Naive thymus-derived CD8-positive, alpha-beta T cell (primary cell): Measurements from ENCODE around the gene MAPK1. TPM values are rescaled to one million over a fixed set of nuclear protein-coding genes. Genes with fewer than 3 reads are reported as not detected.
"Not testable (repeated sequence)": the region's sequence is repeated elsewhere in the genome, so short reads cannot be mapped to it uniquely, and the experiment has no call there.

Experiments used
- ATAC-seq, 2 donors: fragments of 150-1000 bp; cut with Tn5 transposase in 1 of 2; sonication (Bioruptor Pico), chemical (Tn5 transposase) in 1 of 2; 1 replicate in 1 of 2; 2 replicates in 1 of 2; pipeline ENCODE4 v1.10.0; 2021; ENCODE audit warnings: mild to moderate bottlenecking in 2 of 2, moderate library complexity in 2 of 2
- POLR2A ChIA-PET: fragments of 350-600 bp; sonication (Branson Sonifier 250); formaldehyde crosslinking; loops from one replicate; lab custom pipeline; 2021; ENCODE audit warnings: antibody characterized with exemption; lab: Charles Lee
- DNase-seq, 10 donors: peaks; one replicate each; pipeline versions ENCODE4 v3.0.0 to v3.0.0-alpha.2; 2020 to 2022
- H3K27ac Mint-ChIP-seq, 10 donors: one replicate each; pipeline ENCODE4 v1.8.0; 2020 to 2022; ENCODE audit warnings: mild to moderate bottlenecking in 10 of 10, mixed read lengths in 10 of 10, moderate library complexity in 4 of 10, inconsistent platforms in 1 of 10
- H3K27me3 Mint-ChIP-seq, 5 donors: one replicate each; pipeline ENCODE4 v1.8.0; 2021 to 2022; ENCODE audit warnings: mixed read lengths in 5 of 5
- H3K36me3 Mint-ChIP-seq, 3 donors: one replicate each; pipeline ENCODE4 v1.8.0; 2020 to 2022; ENCODE audit warnings: mixed read lengths in 3 of 3, mild to moderate bottlenecking in 2 of 3, inconsistent platforms in 1 of 3
- H3K4me1 Mint-ChIP-seq, 4 donors: one replicate each; pipeline ENCODE4 v1.8.0; 2021 to 2022; ENCODE audit warnings: mixed read lengths in 4 of 4
- H3K4me3 Mint-ChIP-seq, 10 donors: one replicate each; pipeline ENCODE4 v1.8.0; 2020 to 2022; ENCODE audit warnings: mild to moderate bottlenecking in 10 of 10, mixed read lengths in 10 of 10, moderate library complexity in 6 of 10, inconsistent platforms in 1 of 10
- H3K9me3 Mint-ChIP-seq, 9 donors: one replicate each; pipeline ENCODE4 v1.8.0; 2020 to 2022; ENCODE audit warnings: mixed read lengths in 9 of 9, mild to moderate bottlenecking in 3 of 9, inconsistent platforms in 1 of 9, moderate library complexity in 1 of 9
- polyA plus RNA-seq, 3 donors: library from polyadenylated mRNA; unstranded; fragments of 300-500 nt; fragmentation: Illumina TruSeq; gene quantifications; one replicate each; pipeline ENCODE4 v1.2.3, GENCODE V29; 2021
- total RNA-seq, 8 experiments: library from RNA in 2 of 8; stranded (reverse) in 2 of 8; gene quantifications; one replicate each; pipeline ENCODE4 v1.2.3 and lab custom pipeline; 2021 to 2026

The MAPK1 gene
- total and polyA plus RNA-seq, 5 experiments from 2014 or later = 62.9 to 119 (median 92.8) TPM

- ATAC-seq (no peak), DNase-seq (no peak)
- Mint-ChIP-seq H3K27me3 (no peaks in the 10 kb centered on the region), H3K36me3 (peaks cover 0 to 5% (median 0%) of the 10 kb centered on the region in 3 donors), H3K27ac (peak overlapping the region in 6 of 10 donors; percentile 3 to 66 (median 20)), H3K9me3 (no peaks in the 10 kb centered on the region), H3K4me3 (peak overlapping the region in 1 of 10 donors; percentile 4), H3K4me1 (peaks cover 28 to 71% (median 62%) of the 10 kb centered on the region in 4 donors)
- POLR2A ChIA-PET = no interaction called here
Measured at GRCh38 chr22:21837248-21837979, 30.0 kb downstream of the MAPK1 start.

DNA sequence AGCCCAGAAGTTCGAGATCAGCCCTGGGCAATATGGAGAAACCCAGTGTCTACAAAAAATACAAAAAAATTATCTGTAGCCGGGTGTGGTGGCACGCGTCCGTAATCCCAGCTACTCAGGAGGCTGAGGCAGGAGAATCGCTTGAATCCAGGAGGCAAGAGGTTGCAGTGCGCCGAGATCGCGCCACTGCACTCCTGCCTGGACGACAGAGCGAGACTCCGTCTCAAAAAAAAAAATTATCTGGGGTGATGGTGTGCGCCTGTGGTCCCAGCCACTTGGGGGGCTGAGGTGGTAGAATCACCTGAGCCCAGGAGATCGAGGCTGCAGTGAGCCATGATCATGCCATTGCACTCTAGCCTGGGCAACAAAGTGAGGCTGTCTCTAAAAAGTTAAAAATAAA lies 31.0 kb downstream of the MAPK1 start:
- H3K27me3 Mint-ChIP-seq, H3K9me3 Mint-ChIP-seq, DNase-seq, POLR2A ChIA-PET, ATAC-seq, H3K4me3 Mint-ChIP-seq, H3K36me3 Mint-ChIP-seq: not testable (repeated sequence)
- Mint-ChIP-seq H3K27ac (peak overlapping the region in 2 of 10 donors; percentile 25 to 53), H3K4me1 (peaks cover 30 to 79% (median 70%) of the 10 kb centered on the region in 4 donors)

- H3K27me3 Mint-ChIP-seq = no peaks in the 10 kb centered on the region
- H3K4me1 Mint-ChIP-seq = peaks cover 32 to 84% (median 73%) of the 10 kb centered on the region in 4 donors
- H3K27ac Mint-ChIP-seq = peak overlapping the region in 9 of 10 donors; percentile 1 to 83 (median 53)
- H3K4me3 Mint-ChIP-seq = peak overlapping the region in 4 of 10 donors; percentile 15 to 54 (median 35)
- H3K9me3 Mint-ChIP-seq = no peaks in the 10 kb centered on the region
- ATAC-seq (no peak), DNase-seq (no peak)
- peaks cover 0 to 7% (median 0%) of the 10 kb centered on the region in 3 donors for H3K36me3 Mint-ChIP-seq
- POLR2A ChIA-PET = interaction anchor here (0.6 kb wide), 1 partner anchor 32 kb away, joined by 3 read pairs; the partner anchor contains the start of gene MAPK1
Measured at GRCh38 chr22:21835378-21835777, 32.1 kb downstream of the MAPK1 start.

- H3K4me1 Mint-ChIP-seq = peaks cover 32 to 85% (median 74%) of the 10 kb centered on the region in 4 donors
- POLR2A ChIA-PET = no interaction called here
- H3K27me3 Mint-ChIP-seq = no peaks in the 10 kb centered on the region
- H3K27ac Mint-ChIP-seq = peak overlapping the region; percentile 1 to 83 (median 55)
- no peaks in the 10 kb centered on the region for H3K9me3 Mint-ChIP-seq
- H3K4me3 Mint-ChIP-seq = peak overlapping the region in 5 of 10 donors; percentile 15 to 58 (median 43)
- DNase-seq (no peak), ATAC-seq (peak in 1 of 2 donors; percentile 27)
- peaks cover 0 to 7% (median 0%) of the 10 kb centered on the region in 3 donors for H3K36me3 Mint-ChIP-seq
Measured at GRCh38 chr22:21834869-21835268, 32.6 kb downstream of the MAPK1 start.

GRCh38 chr22:21832291-21833290 lies 34.9 kb downstream of the MAPK1 start:
- POLR2A ChIA-PET = no interaction called here
- peak overlapping the region; percentile 4 to 80 (median 54) for H3K27ac Mint-ChIP-seq
- peak overlapping the region in 2 of 10 donors; percentile 6 to 12 for H3K4me3 Mint-ChIP-seq
- H3K36me3 Mint-ChIP-seq = peaks cover 0 to 9% (median 0%) of the 10 kb centered on the region in 3 donors
- no peaks in the 10 kb centered on the region for H3K27me3 Mint-ChIP-seq
- H3K4me1 Mint-ChIP-seq = peaks cover 36 to 88% (median 79%) of the 10 kb centered on the region in 4 donors
- H3K9me3 Mint-ChIP-seq = no peaks in the 10 kb centered on the region
- ATAC-seq (peak; percentile 33 to 46), DNase-seq (no peak)

DNA sequence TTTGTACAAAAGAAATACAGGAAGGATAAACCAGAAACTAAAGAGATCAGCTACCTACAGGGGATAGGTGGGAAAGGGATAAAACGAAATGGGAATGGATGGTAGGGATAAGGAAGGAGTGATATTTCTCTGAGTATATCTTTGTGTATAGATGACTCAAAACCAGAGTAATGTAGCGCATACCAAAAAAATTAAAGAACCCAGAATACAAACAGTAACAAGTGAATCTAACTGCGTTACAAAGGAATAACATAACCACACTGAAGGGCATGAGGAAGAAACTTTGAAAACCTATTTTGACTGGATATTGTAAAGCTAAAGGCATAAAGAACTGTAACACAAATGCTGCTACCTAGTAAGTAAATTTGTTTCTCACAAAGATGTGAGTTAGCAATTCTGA lies 37.9 kb downstream of the MAPK1 start:
- peak overlapping the region in 6 of 10 donors; percentile 4 to 60 (median 22) for H3K27ac Mint-ChIP-seq
- H3K36me3 Mint-ChIP-seq = peaks cover 0 to 9% (median 0%) of the 10 kb centered on the region in 3 donors
- POLR2A ChIA-PET = no interaction called here
- peaks cover 29 to 86% (median 72%) of the 10 kb centered on the region in 4 donors for H3K4me1 Mint-ChIP-seq
- no peak for ATAC-seq
- H3K4me3 Mint-ChIP-seq = no peak overlapping the region
- no peaks in the 10 kb centered on the region for H3K27me3 Mint-ChIP-seq
- DNase-seq = no peak
- H3K9me3 Mint-ChIP-seq = no peaks in the 10 kb centered on the region

- H3K4me3 Mint-ChIP-seq = peak overlapping the region in 1 of 10 donors; percentile 0
- peaks cover 0 to 9% (median 0%) of the 10 kb centered on the region in 3 donors for H3K36me3 Mint-ChIP-seq
Measured at GRCh38 chr22:21828268-21828638, 39.2 kb downstream of the MAPK1 start.

DNA sequence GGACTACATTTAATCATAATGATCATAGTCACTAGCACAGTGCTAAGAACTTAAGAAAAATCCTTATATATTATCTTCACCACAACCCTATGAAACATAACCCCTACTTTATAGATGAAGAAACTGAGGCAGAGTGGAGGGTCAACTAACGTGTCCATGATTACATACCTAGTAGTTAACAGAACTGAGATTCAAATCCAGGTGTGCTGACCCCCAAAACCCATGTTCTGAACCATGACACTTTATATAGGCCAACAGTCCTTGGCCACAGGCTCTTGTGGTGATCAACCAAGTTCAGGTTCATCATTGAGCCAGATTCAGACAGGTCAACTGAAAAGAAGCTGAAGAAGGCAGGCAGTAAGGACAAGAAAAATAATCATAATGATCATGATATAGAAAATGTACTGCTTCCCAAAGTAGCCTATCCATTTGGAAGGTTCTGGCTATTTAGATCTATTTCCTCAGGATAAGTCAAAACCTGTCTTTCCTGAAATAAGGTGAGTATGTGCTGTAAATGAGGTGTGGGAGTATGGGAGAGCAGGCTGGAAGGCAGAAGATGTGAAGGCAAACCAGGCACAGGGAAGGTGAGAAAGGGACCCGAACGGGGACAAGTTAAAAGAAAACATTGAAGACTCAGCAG lies 39.7 kb downstream of the MAPK1 start:
- Mint-ChIP-seq H3K9me3 (no peaks in the 10 kb centered on the region), H3K27ac (peak overlapping the region in 7 of 10 donors; percentile 1 to 59 (median 39)), H3K27me3 (no peaks in the 10 kb centered on the region), H3K4me3 (peak overlapping the region in 2 of 10 donors; percentile 0 to 16), H3K4me1 (peaks cover 30 to 92% (median 80%) of the 10 kb centered on the region in 4 donors), H3K36me3 (peaks cover 0 to 10% (median 0%) of the 10 kb centered on the region in 3 donors)
- ATAC-seq (no peak), DNase-seq (no peak)
- POLR2A ChIA-PET = no interaction called here

More at GRCh38 chr22:21828268-21828638, 39.2 kb downstream of the MAPK1 start:
- DNase-seq (no peak), ATAC-seq (no peak)
- no peaks in the 10 kb centered on the region for H3K9me3 Mint-ChIP-seq
- POLR2A ChIA-PET = no interaction called here
- peaks cover 29 to 93% (median 80%) of the 10 kb centered on the region in 4 donors for H3K4me1 Mint-ChIP-seq
- H3K27me3 Mint-ChIP-seq = no peaks in the 10 kb centered on the region
- H3K27ac Mint-ChIP-seq = peak overlapping the region in 7 of 10 donors; percentile 0 to 59 (median 39)

- Mint-ChIP-seq H3K27ac (peak overlapping the region in 1 of 10 donors; percentile 37), H3K27me3 (no peaks in the 10 kb centered on the region), H3K9me3 (no peaks in the 10 kb centered on the region), H3K4me1 (peaks cover 27 to 91% (median 79%) of the 10 kb centered on the region in 4 donors), H3K4me3 (no peak overlapping the region), H3K36me3 (peaks cover 0 to 5% (median 0%) of the 10 kb centered on the region in 3 donors)
- DNase-seq = no peak
- POLR2A ChIA-PET = no interaction called here
- ATAC-seq = no peak
Measured at GRCh38 chr22:21826204-21826603, 41.2 kb downstream of the MAPK1 start.

GRCh38 chr22:21824962-21825361 lies 42.5 kb downstream of the MAPK1 start:
- H3K4me3 Mint-ChIP-seq = peak overlapping the region in 1 of 10 donors; percentile 15
- H3K4me1 Mint-ChIP-seq = peaks cover 26 to 87% (median 79%) of the 10 kb centered on the region in 4 donors
- ATAC-seq, H3K27me3 Mint-ChIP-seq, H3K9me3 Mint-ChIP-seq, H3K36me3 Mint-ChIP-seq, DNase-seq, POLR2A ChIA-PET: not testable (repeated sequence)
- H3K27ac Mint-ChIP-seq = peak overlapping the region in 7 of 10 donors; percentile 2 to 69 (median 45)

DNA sequence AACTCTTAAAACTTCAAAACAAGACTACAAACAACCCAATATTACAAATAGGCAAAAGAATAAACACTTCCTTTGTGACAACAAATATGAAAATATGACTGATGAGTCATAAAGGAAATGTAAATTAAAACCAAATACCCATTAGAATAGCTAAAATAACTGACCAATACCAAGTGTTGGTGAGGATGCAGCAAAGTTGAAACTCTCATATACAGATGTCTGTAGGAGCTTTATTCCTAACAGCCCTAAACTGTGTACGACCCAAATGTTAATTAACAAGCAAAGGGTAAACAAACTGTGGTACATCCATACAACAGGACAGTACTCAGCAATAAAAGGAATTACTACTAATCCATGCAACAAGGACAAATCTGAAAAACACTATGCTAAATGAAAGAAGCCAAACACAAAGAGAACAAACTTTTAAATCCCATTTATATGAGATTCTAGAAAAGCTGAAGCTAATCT lies 43.0 kb downstream of the MAPK1 start:
- Mint-ChIP-seq H3K4me3 (peak overlapping the region in 3 of 10 donors; percentile 4 to 58 (median 26)), H3K36me3 (peaks cover 0 to 5% (median 0%) of the 10 kb centered on the region in 3 donors), H3K4me1 (peaks cover 23 to 86% (median 75%) of the 10 kb centered on the region in 4 donors), H3K27me3 (no peaks in the 10 kb centered on the region), H3K9me3 (no peaks in the 10 kb centered on the region), H3K27ac (peak overlapping the region in 6 of 10 donors; percentile 2 to 82 (median 38))
- POLR2A ChIA-PET = no interaction called here
- ATAC-seq = no peak
- DNase-seq = no peak
